IPS-20b (cell line): ENCODE data around the gene POLL.
"Not testable (repeated sequence)": the region's sequence is repeated elsewhere in the genome, so short reads cannot be mapped to it uniquely, and the experiment has no call there.

Experiments used
- H3K27ac ChIP-seq: one replicate; pipeline ENCODE4 v1.5.1; 2013; ENCODE audit warnings: low read length
- H3K27me3 ChIP-seq: 2 replicates; pipeline ENCODE4 v1.6.1; 2013; ENCODE audit warnings: mild to moderate bottlenecking, low read length, inconsistent platforms; ENCODE audit not compliant: insufficient read depth
- H3K36me3 ChIP-seq: 2 replicates; pipeline ENCODE4 v1.6.1; 2013; ENCODE audit warnings: low read depth, mild to moderate bottlenecking, inconsistent platforms, low read length, moderate library complexity; ENCODE audit not compliant: insufficient read depth
- H3K4me1 ChIP-seq: 2 replicates; pipeline ENCODE4 v1.6.1; 2013; ENCODE audit warnings: mild to moderate bottlenecking, control low read depth, inconsistent platforms, low read length, moderate library complexity; ENCODE audit not compliant: insufficient read depth
- H3K4me3 ChIP-seq: 2 replicates; pipeline ENCODE4 v1.5.1; 2013; ENCODE audit warnings: mild to moderate bottlenecking, low read length, inconsistent platforms
- H3K9ac ChIP-seq: 2 replicates; pipeline ENCODE4 v1.6.1; 2013; ENCODE audit warnings: low read depth, mild to moderate bottlenecking, inconsistent platforms, low read length, moderate library complexity
- H3K9me3 ChIP-seq: 2 replicates; pipeline ENCODE4 v1.6.1; 2013; ENCODE audit warnings: mild to moderate bottlenecking, low read depth, low read length, inconsistent platforms; ENCODE audit not compliant: insufficient read depth

POLL gene

GRCh38 chr10:101587725-101588653, at the start of gene POLL, which contains the start of gene DPCD:
Gene POLL (minus strand): TSS chr10:101588257. CDS start chr10:101587360, 897 bp downstream.
Gene DPCD (plus strand): TSS chr10:101588321. CDS start chr10:101588337, 16 bp downstream.
- Histone ChIP-seq H3K27me3 (no peaks in the 10 kb centered on the region), H3K4me1 (0 out of 2 replicates have a peak, but pooled peaks cover 4% of the 10 kb centered on the region), H3K27ac (peak within 1 kb of the TSS; percentile 11), H3K9me3 (no peaks in the 10 kb centered on the region), H3K36me3 (peaks cover 21% of the 10 kb centered on the region), H3K9ac (peak within 1 kb of the TSS; percentile 83), H3K4me3 (peak within 1 kb of the TSS; percentile 78)

- H3K9ac ChIP-seq, H3K27ac ChIP-seq, H3K4me1 ChIP-seq, H3K4me3 ChIP-seq, H3K27me3 ChIP-seq, H3K9me3 ChIP-seq, H3K36me3 ChIP-seq: not testable (repeated sequence)
Measured at GRCh38 chr10:101633510-101633909, 45.5 kb upstream of the POLL start.

- H3K27me3 ChIP-seq, result no peaks in the 10 kb centered on the region
- no peak overlapping the region for H3K27ac ChIP-seq
- H3K4me3 ChIP-seq, result no peak overlapping the region
- H3K9me3 ChIP-seq, result peaks cover 9% of the 10 kb centered on the region; the same call in 1 of the 2 replicates
- no peaks in the 10 kb centered on the region for H3K36me3 ChIP-seq
- H3K4me1 ChIP-seq, result no peaks in the 10 kb centered on the region
- no peak overlapping the region for H3K9ac ChIP-seq
Measured at GRCh38 chr10:101631821-101632475, 43.9 kb upstream of the POLL start.

GRCh38 chr10:101630633-101630920, 42.5 kb upstream of the POLL start:
- no peak overlapping the region for H3K4me3 ChIP-seq
- no peaks in the 10 kb centered on the region for H3K27me3 ChIP-seq
- no peak overlapping the region for H3K27ac ChIP-seq
- no peaks in the 10 kb centered on the region for H3K4me1 ChIP-seq
- H3K9ac ChIP-seq, result no peak overlapping the region
- H3K36me3 ChIP-seq, result no peaks in the 10 kb centered on the region
- H3K9me3 ChIP-seq, result peaks cover 7% of the 10 kb centered on the region; the same call in 1 of the 2 replicates

GRCh38 chr10:101629837-101630632, 42.0 kb upstream of the POLL start:
- Histone ChIP-seq H3K36me3 (no peaks in the 10 kb centered on the region), H3K9me3 (0 out of 2 replicates have a peak, but pooled peaks cover 4% of the 10 kb centered on the region), H3K27me3 (no peaks in the 10 kb centered on the region), H3K27ac (no peak overlapping the region), H3K9ac (no peak overlapping the region), H3K4me1 (no peaks in the 10 kb centered on the region), H3K4me3 (no peak overlapping the region)

GRCh38 chr10:101625821-101626412, 37.9 kb upstream of the POLL start:
- no peak overlapping the region for H3K9ac ChIP-seq
- peaks cover 14% of the 10 kb centered on the region for H3K36me3 ChIP-seq
- H3K4me1 ChIP-seq, result no peaks in the 10 kb centered on the region
- H3K4me3 ChIP-seq, result no peak overlapping the region
- no peak overlapping the region for H3K27ac ChIP-seq
- no peaks in the 10 kb centered on the region for H3K27me3 ChIP-seq
- H3K9me3 ChIP-seq, result no peaks in the 10 kb centered on the region

GRCh38 chr10:101624526-101625102, 36.6 kb upstream of the POLL start:
- no peaks in the 10 kb centered on the region for H3K4me1 ChIP-seq
- H3K36me3 ChIP-seq, result peaks cover 14% of the 10 kb centered on the region
- H3K9ac ChIP-seq, result no peak overlapping the region
- H3K27ac ChIP-seq, result no peak overlapping the region
- H3K27me3 ChIP-seq, result no peaks in the 10 kb centered on the region
- H3K4me3 ChIP-seq, result no peak overlapping the region
- H3K9me3 ChIP-seq, result no peaks in the 10 kb centered on the region

GRCh38 chr10:101623528-101623927, 35.5 kb upstream of the POLL start:
- no peak overlapping the region for H3K4me3 ChIP-seq
- no peaks in the 10 kb centered on the region for H3K9me3 ChIP-seq
- H3K27me3 ChIP-seq, result no peaks in the 10 kb centered on the region
- no peak overlapping the region for H3K9ac ChIP-seq
- peaks cover 14% of the 10 kb centered on the region for H3K36me3 ChIP-seq
- no peak overlapping the region for H3K27ac ChIP-seq
- H3K4me1 ChIP-seq, result no peaks in the 10 kb centered on the region

- Histone ChIP-seq H3K4me1 (peaks cover 11% of the 10 kb centered on the region; the same call in 1 of the 2 replicates), H3K27ac (no peak overlapping the region), H3K36me3 (peaks cover 14% of the 10 kb centered on the region), H3K4me3 (no peak overlapping the region), H3K9ac (no peak overlapping the region), H3K9me3 (no peaks in the 10 kb centered on the region), H3K27me3 (no peaks in the 10 kb centered on the region)
Measured at GRCh38 chr10:101619983-101620382, 31.9 kb upstream of the POLL start.

- Histone ChIP-seq H3K4me3 (no peak overlapping the region), H3K27me3 (no peaks in the 10 kb centered on the region), H3K27ac (no peak overlapping the region), H3K4me1 (peaks cover 15% of the 10 kb centered on the region; the same call in 1 of the 2 replicates), H3K36me3 (peaks cover 6% of the 10 kb centered on the region), H3K9ac (no peak overlapping the region), H3K9me3 (no peaks in the 10 kb centered on the region)
Measured at GRCh38 chr10:101618871-101619270, 30.8 kb upstream of the POLL start.
